ENCODE results near the gene NDOR1. TPM values are rescaled to one million over a fixed set of nuclear protein-coding genes. Genes with fewer than 3 reads are reported as not detected.
A peak's percentile ranks its signal among the peaks of the same experiment; 100 is the strongest.

The NDOR1 gene
- polyA plus RNA-seq, 2 of the 4 experiments (the other 2 are of a cell fraction) = 5.6 to 19.5 TPM

DNA sequence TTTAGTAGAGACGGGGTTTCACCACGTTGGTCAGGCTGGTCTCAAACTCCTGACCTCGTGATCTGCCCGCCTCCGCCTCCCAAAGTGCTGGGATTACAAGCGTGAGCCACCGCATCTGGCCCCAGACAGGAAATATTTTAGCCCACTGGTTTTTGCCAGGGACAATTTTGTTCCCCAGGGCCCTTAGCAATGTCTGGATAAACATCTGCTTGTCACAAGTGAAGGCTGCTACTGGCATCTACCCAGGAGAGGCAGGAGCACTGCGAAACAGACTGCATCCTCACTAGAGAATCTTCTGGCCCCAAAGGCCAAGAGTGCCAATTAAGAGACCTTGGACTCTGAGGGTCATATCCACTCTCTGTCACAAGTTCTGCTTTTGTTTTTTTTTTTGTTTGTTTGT lies 2.5 kb upstream of the NDOR1 start:
- ChIA-PET CTCF (interaction anchor here (0.7 to 3.7 kb wide), 5 partner anchors 10 to 133 kb away, joined by 3 to 17 read pairs (median 5); partner anchors contain the start of genes RNF224 and SAPCD2), POLR2A (no interaction called here)
- TF ChIP-seq FOSL2 (IDR thresholded peaks at IDR 0.05) = no peak
- no peak for TF ChIP-seq FOSL2 (CRISPR knock-in tag; IDR thresholded peaks at IDR 0.05)
- TF ChIP-seq CHD4 (IDR thresholded peaks at IDR 0.05; ENCODE audit: borderline replicate concordance) = no peak
- DNase-seq (ENCODE audit: low read depth in 1 of 2, low spot score in 1 of 2) = no peak
- no peak for FAIRE-seq
- Histone ChIP-seq H3K9me3 (no peaks in the 10 kb centered on the region), H3K4me1 (peaks cover 45% of the 10 kb centered on the region), H3K27ac (no peak overlapping the region), H3K4me2 (no peak overlapping the region), H3K4me3 (no peak overlapping the region)
- 87% methylated on average over 8 of the region's 8 CpGs for whole genome bisulfite sequencing (ENCODE audit: missing lambda C conversion rate)
- no peak for ATAC-seq

DNA sequence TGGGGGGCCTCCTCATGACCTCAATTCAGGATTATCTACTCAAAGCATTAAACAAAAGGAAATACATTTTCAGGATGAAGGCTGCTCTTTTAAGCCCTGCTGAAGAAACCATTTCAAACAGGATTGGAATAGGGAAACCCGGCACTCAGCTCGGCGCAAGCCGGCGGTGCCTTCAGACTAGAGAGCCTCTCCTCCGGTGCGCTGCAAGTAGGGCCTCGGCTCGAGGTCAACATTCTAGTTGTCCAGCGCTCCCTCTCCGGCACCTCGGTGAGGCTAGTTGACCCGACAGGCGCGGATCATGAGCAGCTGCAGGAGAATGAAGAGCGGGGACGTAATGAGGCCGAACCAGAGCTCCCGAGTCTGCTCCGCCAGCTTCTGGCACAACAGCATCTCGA lies 772 bp upstream of the NDOR1 start:
- no peak for TF ChIP-seq MAFK (IDR thresholded peaks at IDR 0.05; ENCODE audit: partially characterized antibody)
- TF ChIP-seq HOXA7 (CRISPR knock-in tag; IDR thresholded peaks at IDR 0.05) = no peak
- FAIRE-seq (no peak), ATAC-seq (no peak), DNase-seq (ENCODE audit: low read depth in 1 of 2, low spot score in 1 of 2) (no peak)
- POLR2A ChIA-PET = interaction anchor here (1.0 to 1.5 kb wide), 4 partner anchors 16 to 41 kb away, joined by 3 to 4 read pairs (median 4); no protein-coding TSS in a partner anchor
- H3K27ac ChIP-seq = peak overlapping the region; percentile 93 to 97
- no peaks in the 10 kb centered on the region for H3K9me3 ChIP-seq
- CTCF ChIA-PET = interaction anchor here (0.8 to 4.0 kb wide), 8 partner anchors 9 to 141 kb away, joined by 3 to 24 read pairs (median 4); partner anchors contain the start of genes RNF208, RNF224 and SSNA1
- 26% methylated on average over 21 of the region's 21 CpGs for WGBS (ENCODE audit: missing lambda C conversion rate)
- peaks cover 30% of the 10 kb centered on the region for H3K4me1 ChIP-seq
- H3K4me2 ChIP-seq = peak overlapping the region; percentile 86
- H3K4me3 ChIP-seq = peak overlapping the region; percentile 93

DNA sequence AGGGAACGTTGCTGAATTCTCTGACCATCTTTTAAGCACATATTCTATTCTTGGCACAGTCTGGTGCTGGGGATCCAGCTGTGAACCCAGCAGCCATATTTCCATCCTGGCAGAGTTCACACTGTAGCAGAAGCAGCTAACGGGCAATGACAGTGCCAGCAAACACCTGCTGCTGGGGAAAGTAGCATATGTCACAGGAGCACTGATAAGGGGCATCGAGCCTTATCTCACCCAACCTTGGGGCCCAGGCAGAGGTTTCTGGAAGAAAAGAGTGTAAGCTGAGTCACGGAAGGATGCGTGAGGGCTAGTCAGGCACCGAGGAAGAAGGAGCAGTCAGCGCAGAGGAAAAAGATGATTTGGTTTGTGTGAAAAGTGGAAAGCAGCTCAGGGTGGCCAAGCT lies 1.1 kb downstream of the NDOR1 start:
- no peak for DNase-seq (ENCODE audit: low read depth in 1 of 2, low spot score in 1 of 2)
- Histone ChIP-seq H3K4me3 (peak overlapping the region; percentile 93), H3K4me1 (peaks cover 24% of the 10 kb centered on the region), H3K27ac (peak overlapping the region in 1 of 2 experiments; percentile 97; a peak in 3 of 6 replicates), H3K9me3 (no peaks in the 10 kb centered on the region), H3K4me2 (peak overlapping the region; percentile 86)
- POLR2A ChIA-PET = interaction anchor here (1.1 to 1.5 kb wide), 2 partner anchors 18 to 34 kb away, joined by 3 to 5 read pairs; partner anchors contain the start of genes SSNA1 and TUBB4B
- no peak for ATAC-seq
- 65% methylated on average over 7 of the region's 7 CpGs for WGBS (ENCODE audit: missing lambda C conversion rate)
- TF ChIP-seq TFCP2L1 (CRISPR knock-in tag; IDR thresholded peaks at IDR 0.05) = no peak
- TF ChIP-seq MAZ (IDR thresholded peaks at IDR 0.05; ENCODE audit: borderline replicate concordance, low read depth, low read length) = no peak
- TF ChIP-seq, protein P1, sequence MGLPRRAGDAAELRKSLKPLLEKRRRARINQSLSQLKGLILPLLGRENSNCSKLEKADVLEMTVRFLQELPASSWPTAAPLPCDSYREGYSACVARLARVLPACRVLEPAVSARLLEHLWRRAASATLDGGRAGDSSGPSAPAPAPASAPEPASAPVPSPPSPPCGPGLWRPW (IDR thresholded peaks at IDR 0.05) = no peak
- TF ChIP-seq NR3C1 (IDR thresholded peaks at IDR 0.05) = no peak
- no peak for TF ChIP-seq EHMT2 (IDR thresholded peaks at IDR 0.05; ENCODE audit: low read depth)
- CTCF ChIA-PET = interaction anchor here (0.9 to 4.0 kb wide), 6 partner anchors 12 to 65 kb away, joined by 3 to 24 read pairs (median 6); partner anchors contain the start of genes ANAPC2, RNF224 and SSNA1
- no peak for FAIRE-seq

DNA sequence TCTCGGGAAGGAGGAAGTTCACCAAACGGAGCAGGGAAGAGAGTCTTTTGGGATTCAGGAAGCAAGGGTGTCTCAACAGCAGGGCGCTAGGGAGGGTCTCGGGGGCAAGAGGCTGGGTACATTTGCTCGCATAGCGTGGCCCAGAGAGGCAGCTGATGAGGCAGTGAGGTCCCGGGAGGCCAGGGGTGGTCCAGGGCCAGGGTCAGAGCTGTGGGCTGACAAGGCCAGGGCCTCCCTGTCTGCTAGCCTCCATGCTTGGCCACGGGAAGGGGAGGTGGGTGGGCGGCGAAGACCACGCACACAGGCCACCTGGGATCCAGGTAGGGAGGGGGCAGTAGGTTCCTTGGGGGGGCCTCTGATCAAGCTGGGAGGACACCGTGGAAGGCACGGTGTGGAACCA lies 6.0 kb downstream of the NDOR1 start:
- POLR2A ChIA-PET = no interaction called here
- WGBS (ENCODE audit: missing lambda C conversion rate) = 84% methylated on average over 13 of the region's 13 CpGs
- Histone ChIP-seq H3K4me2 (no peak overlapping the region), H3K27ac (no peak overlapping the region), H3K9me3 (no peaks in the 10 kb centered on the region), H3K4me1 (peaks cover 7% of the 10 kb centered on the region), H3K4me3 (no peak overlapping the region)
- TF ChIP-seq JUN (IDR thresholded peaks at IDR 0.05) = 0 out of 5 replicates have a peak, but pooled peaks of 1 of the 2 experiments have one; percentile 4
- TF ChIP-seq, protein P2, sequence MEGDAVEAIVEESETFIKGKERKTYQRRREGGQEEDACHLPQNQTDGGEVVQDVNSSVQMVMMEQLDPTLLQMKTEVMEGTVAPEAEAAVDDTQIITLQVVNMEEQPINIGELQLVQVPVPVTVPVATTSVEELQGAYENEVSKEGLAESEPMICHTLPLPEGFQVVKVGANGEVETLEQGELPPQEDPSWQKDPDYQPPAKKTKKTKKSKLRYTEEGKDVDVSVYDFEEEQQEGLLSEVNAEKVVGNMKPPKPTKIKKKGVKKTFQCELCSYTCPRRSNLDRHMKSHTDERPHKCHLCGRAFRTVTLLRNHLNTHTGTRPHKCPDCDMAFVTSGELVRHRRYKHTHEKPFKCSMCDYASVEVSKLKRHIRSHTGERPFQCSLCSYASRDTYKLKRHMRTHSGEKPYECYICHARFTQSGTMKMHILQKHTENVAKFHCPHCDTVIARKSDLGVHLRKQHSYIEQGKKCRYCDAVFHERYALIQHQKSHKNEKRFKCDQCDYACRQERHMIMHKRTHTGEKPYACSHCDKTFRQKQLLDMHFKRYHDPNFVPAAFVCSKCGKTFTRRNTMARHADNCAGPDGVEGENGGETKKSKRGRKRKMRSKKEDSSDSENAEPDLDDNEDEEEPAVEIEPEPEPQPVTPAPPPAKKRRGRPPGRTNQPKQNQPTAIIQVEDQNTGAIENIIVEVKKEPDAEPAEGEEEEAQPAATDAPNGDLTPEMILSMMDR (IDR thresholded peaks at IDR 0.05) = no peak
- no peak for TF ChIP-seq MAZ (IDR thresholded peaks at IDR 0.05; ENCODE audit: borderline replicate concordance, low read depth, low read length)
- no peak for TF ChIP-seq FOSB (CRISPR knock-in tag; IDR thresholded peaks at IDR 0.05)
- no peak for TF ChIP-seq NPAS2 (CRISPR knock-in tag; IDR thresholded peaks at IDR 0.05; ENCODE audit: borderline replicate concordance)
- TF ChIP-seq CBX8 (IDR thresholded peaks at IDR 0.05) = no peak
- no peak for FAIRE-seq
- no peak for DNase-seq (ENCODE audit: low read depth in 1 of 2, low spot score in 1 of 2)
- ATAC-seq = no peak
- CTCF ChIA-PET = interaction anchor here (1.5 to 9.9 kb wide), 4 partner anchors 16 to 33 kb away, joined by 3 to 71 read pairs (median 11); partner anchors contain the start of genes RNF224, SSNA1 and TUBB4B
